Osteoblast (primary cell): ENCODE data around the gene THAP7. TPM values are rescaled to one million over a fixed set of nuclear protein-coding genes. Genes with fewer than 3 reads are reported as not detected.
"Not testable (repeated sequence)": the region's sequence is repeated elsewhere in the genome, so short reads cannot be mapped to it uniquely, and the experiment has no call there.

Source experiments
- DNase-seq: peaks from one replicate; pipeline ENCODE4 v3.0.0; 2011; ENCODE audit warnings: low spot score, mixed read lengths; ENCODE audit not compliant: insufficient read length; ENCODE audit errors: missing footprints
- H2AFZ ChIP-seq: 2 replicates; pipeline ENCODE4 v1.6.0; 2011; ENCODE audit warnings: mild to moderate bottlenecking, low read length
- H3K27ac ChIP-seq: 2 replicates; pipeline ENCODE4 v1.5.1; 2011; ENCODE audit warnings: mild to moderate bottlenecking, low read depth, low read length, moderate library complexity
- H3K27me3 ChIP-seq: 2 replicates; pipeline ENCODE4 v1.6.0; 2012; ENCODE audit warnings: mild to moderate bottlenecking, control low read depth, inconsistent platforms, low read length, moderate library complexity; ENCODE audit not compliant: insufficient read depth
- H3K36me3 ChIP-seq: 2 replicates; pipeline ENCODE4 v1.5.1; 2011; ENCODE audit warnings: mild to moderate bottlenecking, low read length, control low read depth, moderate library complexity; ENCODE audit not compliant: insufficient read depth
- H3K4me1 ChIP-seq: 2 replicates; pipeline ENCODE4 v1.5.1; 2011; ENCODE audit warnings: mild to moderate bottlenecking, low read length, control low read depth, moderate library complexity; ENCODE audit not compliant: insufficient read depth
- H3K4me2 ChIP-seq: 2 replicates; pipeline ENCODE4 v1.6.0; 2011; ENCODE audit warnings: mild to moderate bottlenecking, low read length; ENCODE audit not compliant: insufficient read depth
- H3K4me3 ChIP-seq: fragments of 200-600 bp; sonication (generic); 3 replicates; pipeline ENCODE4 v1.5.1; 2012; ENCODE audit warnings: mild to moderate bottlenecking, low read length, inconsistent platforms; ENCODE audit not compliant: insufficient read depth
- H3K79me2 ChIP-seq: 2 replicates; pipeline ENCODE4 v1.6.0; 2012; ENCODE audit warnings: mild to moderate bottlenecking, low read length, control low read depth, inconsistent platforms; ENCODE audit not compliant: insufficient read depth
- H3K9me3 ChIP-seq: 2 replicates; pipeline ENCODE4 v1.5.1; 2011; ENCODE audit warnings: low read depth, low read length, control low read depth
- H4K20me1 ChIP-seq: 2 replicates; pipeline ENCODE4 v1.6.0; 2012; ENCODE audit warnings: mild to moderate bottlenecking, low read length, control low read depth; ENCODE audit not compliant: insufficient read depth
- total RNA-seq: library from RNA; depleted of rRNA; stranded (reverse); fragments of >200 nt; gene quantifications from 2 replicates; pipeline ENCODE4 v1.2.3, GENCODE V29; 2012
- TF ChIP-seq, protein P1 (sequence below): IDR thresholded peaks from 2 replicates; pipeline ENCODE4 v1.5.1; 2011; ENCODE audit warnings: mild to moderate bottlenecking, low read depth, low read length, moderate library complexity; ENCODE audit errors: extremely low read depth

The THAP7 gene
- total RNA-seq, 1 donor = 24.2 TPM

DNA sequence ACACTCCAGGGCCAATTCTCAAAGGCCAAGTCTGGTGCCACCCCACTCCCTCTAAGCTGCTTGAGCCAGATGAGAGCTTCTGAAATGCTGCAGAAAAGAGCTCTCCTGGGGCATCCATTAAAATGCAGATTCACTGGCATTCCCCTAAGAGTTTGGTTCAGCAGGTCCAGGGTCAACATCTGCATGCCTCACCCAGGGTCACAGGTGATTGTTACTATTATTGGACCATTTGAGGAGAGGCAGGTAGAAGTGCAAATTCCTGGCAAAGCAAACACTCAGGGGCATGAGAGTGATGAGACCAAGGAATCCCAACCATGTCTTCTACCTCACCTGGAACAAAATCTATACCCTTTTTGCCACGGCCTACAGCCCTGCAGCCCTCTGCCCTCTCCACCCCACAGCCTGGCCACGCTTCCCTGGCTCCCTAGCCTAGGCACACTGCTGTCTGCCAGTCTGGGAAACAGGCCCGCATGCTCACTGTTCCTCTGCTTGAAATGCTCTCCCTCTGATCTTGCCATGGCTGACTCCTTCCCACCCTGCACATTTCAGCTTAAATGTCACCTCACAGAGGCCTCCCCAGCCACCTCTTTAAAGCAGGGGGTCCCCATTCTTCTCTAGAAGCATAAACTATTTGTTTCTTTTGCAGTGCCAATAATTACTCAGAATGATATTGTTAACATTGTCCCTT, 8.7 kb upstream of the THAP7 start:
- TF ChIP-seq, protein P1, sequence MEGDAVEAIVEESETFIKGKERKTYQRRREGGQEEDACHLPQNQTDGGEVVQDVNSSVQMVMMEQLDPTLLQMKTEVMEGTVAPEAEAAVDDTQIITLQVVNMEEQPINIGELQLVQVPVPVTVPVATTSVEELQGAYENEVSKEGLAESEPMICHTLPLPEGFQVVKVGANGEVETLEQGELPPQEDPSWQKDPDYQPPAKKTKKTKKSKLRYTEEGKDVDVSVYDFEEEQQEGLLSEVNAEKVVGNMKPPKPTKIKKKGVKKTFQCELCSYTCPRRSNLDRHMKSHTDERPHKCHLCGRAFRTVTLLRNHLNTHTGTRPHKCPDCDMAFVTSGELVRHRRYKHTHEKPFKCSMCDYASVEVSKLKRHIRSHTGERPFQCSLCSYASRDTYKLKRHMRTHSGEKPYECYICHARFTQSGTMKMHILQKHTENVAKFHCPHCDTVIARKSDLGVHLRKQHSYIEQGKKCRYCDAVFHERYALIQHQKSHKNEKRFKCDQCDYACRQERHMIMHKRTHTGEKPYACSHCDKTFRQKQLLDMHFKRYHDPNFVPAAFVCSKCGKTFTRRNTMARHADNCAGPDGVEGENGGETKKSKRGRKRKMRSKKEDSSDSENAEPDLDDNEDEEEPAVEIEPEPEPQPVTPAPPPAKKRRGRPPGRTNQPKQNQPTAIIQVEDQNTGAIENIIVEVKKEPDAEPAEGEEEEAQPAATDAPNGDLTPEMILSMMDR = no peak
- no peaks in the 10 kb centered on the region for H3K36me3 ChIP-seq
- H4K20me1 ChIP-seq = peaks cover 8% of the 10 kb centered on the region
- peaks cover 24% of the 10 kb centered on the region for H3K4me1 ChIP-seq
- H3K27ac ChIP-seq = no peak overlapping the region
- no peak overlapping the region for H3K4me2 ChIP-seq
- no peaks in the 10 kb centered on the region for H3K9me3 ChIP-seq
- H3K79me2 ChIP-seq = no peaks in the 10 kb centered on the region
- no peak for DNase-seq
- H3K4me3 ChIP-seq = no peak overlapping the region
- H2AFZ ChIP-seq = no peak overlapping the region
- H3K27me3 ChIP-seq = no peaks in the 10 kb centered on the region

DNA sequence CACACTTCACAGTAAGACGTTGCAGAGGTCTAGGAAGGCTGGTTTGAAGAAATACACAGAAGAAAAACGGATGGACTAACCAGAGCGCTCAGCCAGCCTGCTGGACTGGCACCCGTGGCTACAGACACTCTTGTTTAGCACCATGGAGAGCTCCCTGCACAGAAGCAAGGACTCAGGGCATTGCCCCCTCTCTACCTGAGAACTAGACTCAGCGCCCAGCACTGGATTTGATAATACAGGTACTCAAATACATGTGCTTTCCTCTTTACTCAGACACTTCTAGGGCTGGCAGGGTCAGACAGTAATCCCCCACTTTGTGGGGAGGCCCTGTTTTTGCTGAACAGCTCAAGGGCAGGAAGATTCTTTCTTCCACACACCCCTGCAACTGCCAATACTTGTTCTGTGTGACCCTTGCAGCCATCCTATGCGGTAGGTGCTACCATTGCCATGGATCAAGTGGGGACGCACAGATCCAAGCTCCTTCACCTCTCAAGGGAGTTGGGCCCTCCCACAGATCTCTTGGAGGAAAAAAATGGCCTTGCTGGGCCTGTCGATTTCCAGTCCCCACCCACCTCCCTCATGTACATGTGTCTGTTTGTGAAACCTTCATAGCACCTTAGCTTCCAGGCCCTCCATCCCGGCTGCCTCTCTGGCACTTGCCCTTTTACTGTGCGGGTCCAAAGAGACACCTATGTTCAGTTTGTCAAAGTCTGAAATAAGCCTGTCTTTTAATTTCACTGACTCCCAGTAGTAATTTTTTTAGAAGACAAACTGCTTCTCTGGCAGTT, 7.9 kb upstream of the THAP7 start:
- H3K9me3 ChIP-seq = no peaks in the 10 kb centered on the region
- H4K20me1 ChIP-seq = peaks cover 8% of the 10 kb centered on the region
- H2AFZ ChIP-seq = no peak overlapping the region
- no peaks in the 10 kb centered on the region for H3K79me2 ChIP-seq
- DNase-seq = no peak
- no peak overlapping the region for H3K27ac ChIP-seq
- TF ChIP-seq, protein P1 = no peak
- no peaks in the 10 kb centered on the region for H3K36me3 ChIP-seq
- H3K4me3 ChIP-seq = no peak overlapping the region
- H3K27me3 ChIP-seq = no peaks in the 10 kb centered on the region
- H3K4me1 ChIP-seq = peaks cover 16% of the 10 kb centered on the region
- H3K4me2 ChIP-seq = no peak overlapping the region

DNA sequence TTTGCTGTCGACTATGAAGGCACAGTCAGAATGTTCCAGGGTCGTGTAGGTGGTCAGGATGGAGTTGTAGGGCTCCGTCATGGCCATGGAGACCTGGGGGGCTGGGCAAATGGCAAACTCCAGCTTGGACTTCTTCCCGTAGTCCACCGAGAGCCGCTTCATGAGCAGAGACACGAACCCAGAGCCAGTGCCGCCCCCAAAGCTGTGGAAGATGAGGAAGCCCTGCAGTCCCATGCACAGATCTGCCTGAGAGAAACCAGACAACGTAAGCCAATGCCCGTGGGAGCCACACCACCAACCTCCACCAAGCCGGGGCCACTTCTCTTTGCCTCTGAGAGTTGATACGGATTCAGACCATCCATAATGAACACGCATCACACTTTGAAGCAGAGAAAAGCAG, 7.3 kb upstream of the THAP7 start:
- not testable (repeated sequence) for H2AFZ ChIP-seq, H3K36me3 ChIP-seq, H3K79me2 ChIP-seq, H3K4me3 ChIP-seq, H3K4me2 ChIP-seq, H3K27ac ChIP-seq, H3K9me3 ChIP-seq, DNase-seq, H3K27me3 ChIP-seq, H4K20me1 ChIP-seq
- peaks cover 11% of the 10 kb centered on the region for H3K4me1 ChIP-seq

DNA sequence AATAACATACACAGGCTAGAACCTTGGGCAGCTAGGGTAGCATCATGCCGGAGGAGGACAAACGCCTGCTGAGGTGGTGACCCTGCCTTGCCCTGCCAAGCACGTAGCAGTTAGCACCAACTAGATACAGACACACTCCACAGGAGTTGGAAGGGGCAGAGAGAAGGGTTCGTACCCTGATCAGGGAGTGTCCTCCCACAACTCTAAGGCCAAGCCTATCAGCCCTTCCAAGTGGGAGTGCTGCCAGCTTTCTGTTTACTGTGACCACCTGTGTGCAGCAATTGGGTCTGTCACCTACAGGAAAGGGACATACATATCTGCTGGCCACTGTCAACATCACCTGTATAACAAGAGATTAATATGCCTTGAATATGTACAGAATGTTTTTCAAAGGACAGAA, 1.9 kb upstream of the THAP7 start:
- Histone ChIP-seq H3K36me3 (peaks cover 17% of the 10 kb centered on the region), H3K27me3 (no peaks in the 10 kb centered on the region), H3K4me2 (peak overlapping the region; percentile 98), H4K20me1 (peaks cover 11% of the 10 kb centered on the region), H3K4me3 (no peak overlapping the region), H3K9me3 (no peaks in the 10 kb centered on the region), H3K79me2 (peaks cover 31% of the 10 kb centered on the region), H3K4me1 (peaks cover 26% of the 10 kb centered on the region), H3K27ac (no peak overlapping the region), H2AFZ (no peak overlapping the region)
- TF ChIP-seq, protein P1 = no peak
- no peak for DNase-seq
